Fibroblast of peridontal ligament (primary cell): Measurements from ENCODE around the gene CIROP.
"Not testable (repeated sequence)": the region's sequence is repeated elsewhere in the genome, so short reads cannot be mapped to it uniquely, and the experiment has no call there.

Experiments used
- DNase-seq: peaks from one replicate; pipeline ENCODE4 v3.0.0-alpha.2; 2010; ENCODE audit errors: extremely low read depth

Gene CIROP

DNA sequence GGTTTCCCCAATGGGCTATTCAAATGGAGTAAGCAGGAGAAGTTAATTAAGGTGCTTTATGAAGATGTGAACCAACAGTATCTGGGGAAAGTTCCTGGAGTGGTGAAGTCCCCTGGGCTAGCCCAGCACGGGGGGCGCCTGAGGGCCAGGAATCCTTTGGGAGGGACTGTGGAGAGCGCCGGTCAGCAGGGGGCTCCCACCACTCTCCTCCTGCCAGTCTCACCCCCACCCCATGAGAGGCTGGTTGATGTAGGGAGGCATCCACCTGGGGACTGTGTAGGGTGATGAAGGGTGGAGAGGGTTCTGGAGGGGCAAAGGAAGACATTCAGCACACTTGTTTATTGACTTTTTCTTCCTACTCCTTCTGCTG, 9.9 kb upstream of the CIROP start:
- no peak for DNase-seq

- DNase-seq: no peak
These were observed 9.3 kb upstream of the CIROP start for GRCh38 chr14:23114120-23114458.

DNA sequence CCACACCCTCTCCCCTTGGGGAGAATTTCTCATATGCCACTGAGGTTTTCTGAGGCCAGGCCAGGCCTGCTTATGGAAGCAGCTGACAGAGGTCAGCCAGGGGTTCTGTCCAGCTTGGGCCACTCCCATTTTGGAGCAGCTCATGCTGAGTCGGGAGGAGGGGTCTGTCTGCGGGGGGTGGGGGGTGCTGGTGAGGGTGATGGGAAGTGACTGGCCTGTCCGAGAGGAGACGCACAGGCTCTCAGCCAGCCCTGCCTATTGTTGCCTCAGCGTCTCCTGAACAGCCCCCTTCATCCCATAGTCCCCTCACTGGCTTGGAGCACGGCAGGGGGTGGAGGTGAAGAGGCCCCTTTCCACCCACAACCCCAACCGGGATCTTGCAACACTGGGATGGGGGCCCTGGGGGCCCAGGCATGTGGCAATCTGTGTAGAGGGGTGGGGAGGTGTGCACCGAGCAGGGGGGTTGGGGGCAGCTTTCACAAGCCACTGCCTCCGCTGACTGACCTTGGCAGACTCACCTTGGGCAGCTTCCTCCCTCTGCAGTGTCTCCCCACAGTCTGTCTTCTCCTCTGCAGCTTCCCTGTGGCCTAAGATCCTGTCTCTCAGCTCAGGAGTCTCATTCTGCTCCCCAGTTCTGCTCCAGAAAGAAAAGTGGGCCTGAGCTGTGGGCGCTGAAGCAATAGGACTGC, 8.8 kb upstream of the CIROP start:
- peak; percentile 63 for DNase-seq

GRCh38 chr14:23112359-23113178, 7.8 kb upstream of the CIROP start:
- no peak for DNase-seq

GRCh38 chr14:23110579-23111365, 6.0 kb upstream of the CIROP start:
- no peak for DNase-seq

DNA sequence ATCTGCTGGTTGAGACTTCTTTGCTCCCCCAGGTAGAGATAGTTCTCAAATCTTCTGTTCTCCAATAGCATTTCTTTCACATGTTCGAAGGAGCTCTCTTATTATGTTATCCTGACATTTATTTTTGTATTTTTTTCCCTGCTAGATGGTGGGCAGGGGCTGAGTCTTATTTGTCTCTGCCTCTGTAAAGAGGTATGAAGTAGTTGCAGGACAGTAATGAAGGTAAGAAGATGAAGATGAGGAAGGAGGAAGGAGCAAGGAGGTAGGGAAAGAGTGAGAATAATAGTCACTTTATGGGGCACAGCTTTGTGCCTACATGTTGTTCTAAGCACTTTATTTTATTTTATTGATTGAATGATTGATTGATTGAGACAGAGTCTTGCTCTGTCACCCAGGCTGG, 5.0 kb upstream of the CIROP start:
- DNase-seq: no peak

GRCh38 chr14:23108169-23108568, 3.4 kb upstream of the CIROP start:
- DNase-seq: not testable (repeated sequence)

GRCh38 chr14:23107620-23108019, 2.8 kb upstream of the CIROP start:
- not testable (repeated sequence) for DNase-seq

- no peak for DNase-seq
These were observed 1.9 kb upstream of the CIROP start for GRCh38 chr14:23106747-23107045.

- DNase-seq: no peak
These were observed 597 bp upstream of the CIROP start for GRCh38 chr14:23105348-23105824.

DNA sequence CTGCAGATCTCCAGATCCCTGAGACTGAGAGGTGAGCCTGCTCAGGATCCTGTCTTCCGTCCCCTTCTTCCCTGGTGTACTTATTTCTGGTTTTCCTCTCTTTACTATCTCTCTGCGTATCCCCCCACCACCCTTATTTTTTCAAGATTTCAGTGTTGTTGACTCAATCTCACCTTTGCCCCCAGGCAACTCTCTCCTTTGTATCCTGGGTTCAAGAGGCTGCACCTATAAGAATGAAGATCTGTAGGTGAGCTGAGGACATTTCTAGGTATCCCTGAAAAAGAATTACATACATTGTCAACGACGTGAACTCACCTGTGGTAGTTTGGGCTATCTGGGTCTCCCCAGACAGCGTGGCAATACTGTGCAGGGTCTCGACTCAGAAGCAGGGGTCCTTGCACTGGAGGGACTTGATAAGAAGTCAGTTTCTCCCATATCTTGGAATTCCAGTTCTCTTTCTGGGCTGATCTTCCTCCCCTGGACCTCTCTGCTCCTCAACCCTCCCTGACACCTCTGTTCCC, 659 bp downstream of the CIROP start:
- no peak for DNase-seq

- DNase-seq: no peak
These were observed 1.2 kb downstream of the CIROP start for GRCh38 chr14:23103581-23103980.

DNA sequence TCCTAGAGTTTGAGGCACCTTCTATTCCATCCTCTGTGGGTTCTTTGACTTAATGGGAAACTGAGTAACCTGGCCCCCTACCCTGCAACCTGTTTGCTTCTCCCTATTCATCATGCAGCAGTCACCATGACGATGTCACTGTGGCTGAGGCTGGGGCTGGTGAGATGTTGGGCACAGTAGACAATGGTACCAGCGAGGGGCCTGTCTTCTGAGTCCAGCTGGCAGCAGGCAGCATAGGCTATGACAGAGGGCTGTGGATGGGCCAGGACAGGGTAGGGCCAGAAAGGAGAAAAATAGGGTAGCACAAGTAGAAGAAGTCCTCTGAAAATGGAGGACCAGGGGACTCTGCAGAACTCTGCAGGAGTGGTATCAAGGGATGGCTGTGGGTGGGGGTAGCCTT, 2.0 kb downstream of the CIROP start:
- no peak for DNase-seq

DNA sequence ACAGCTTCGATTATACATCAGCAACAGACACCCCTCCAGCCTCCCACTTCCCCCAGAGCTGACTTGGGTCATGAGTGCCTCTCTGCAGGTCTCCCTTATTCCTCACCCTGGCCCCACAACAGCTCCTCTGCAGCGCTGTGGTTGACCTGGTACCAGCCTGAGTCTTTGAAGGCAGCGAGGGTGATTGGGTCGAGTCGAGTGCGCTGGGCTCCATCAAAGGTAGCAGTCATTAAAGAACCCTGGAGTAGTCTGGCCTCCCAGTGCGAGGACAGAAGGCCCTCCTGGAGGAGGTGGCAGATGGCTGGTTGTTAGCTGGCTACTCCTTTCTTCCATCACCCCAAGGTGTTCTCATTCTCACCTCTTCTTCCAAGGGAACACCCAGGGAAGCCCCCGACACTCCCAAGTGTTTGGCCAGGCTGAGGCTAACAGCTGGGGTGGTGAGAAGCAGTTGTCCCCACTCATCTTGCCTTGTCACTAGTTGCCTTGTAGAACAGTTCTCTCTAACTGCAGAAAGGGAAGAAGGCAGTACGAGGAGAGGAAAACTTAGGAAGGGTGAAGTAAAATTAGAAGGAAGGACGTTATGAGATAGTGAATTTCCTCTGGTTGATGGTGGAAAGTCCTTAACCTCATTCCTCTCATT, 2.7 kb downstream of the CIROP start:
- no peak for DNase-seq

DNA sequence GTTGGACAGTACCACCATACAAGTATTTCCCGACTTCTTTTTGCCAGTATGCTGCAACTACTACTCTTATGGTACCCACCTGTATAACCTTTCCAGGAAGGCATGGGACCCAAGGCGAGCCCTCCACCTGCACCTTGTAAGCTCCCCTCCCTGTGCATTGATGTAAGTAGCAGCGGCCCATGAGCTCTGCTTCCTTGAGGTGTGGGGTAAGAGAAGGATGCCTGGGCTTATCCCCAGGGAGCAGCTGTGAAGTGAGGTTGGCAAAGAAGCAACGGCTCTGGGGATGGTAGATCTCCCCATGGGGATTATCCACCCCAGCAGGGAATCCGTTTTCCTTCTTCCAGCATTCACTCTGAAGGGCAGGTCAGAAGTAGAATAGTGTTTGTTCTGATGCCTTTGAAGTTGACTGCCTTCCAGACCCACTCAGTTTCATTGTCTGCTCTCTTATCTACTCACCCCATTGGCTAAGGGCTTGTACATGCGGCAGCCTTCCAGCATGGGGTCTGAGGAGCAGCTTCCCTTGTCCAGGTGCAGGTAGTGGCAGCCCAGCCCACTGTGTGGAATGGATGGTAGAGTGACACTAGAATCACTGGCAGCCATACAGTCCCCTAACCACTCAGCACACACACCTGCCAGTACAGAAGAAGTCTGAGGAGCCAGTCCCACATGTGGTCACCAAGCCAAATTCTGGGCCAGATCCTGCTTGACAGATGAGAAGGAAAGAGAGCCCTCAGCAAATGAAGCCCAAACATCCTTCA, 3.4 kb downstream of the CIROP start:
- DNase-seq: no peak

DNA sequence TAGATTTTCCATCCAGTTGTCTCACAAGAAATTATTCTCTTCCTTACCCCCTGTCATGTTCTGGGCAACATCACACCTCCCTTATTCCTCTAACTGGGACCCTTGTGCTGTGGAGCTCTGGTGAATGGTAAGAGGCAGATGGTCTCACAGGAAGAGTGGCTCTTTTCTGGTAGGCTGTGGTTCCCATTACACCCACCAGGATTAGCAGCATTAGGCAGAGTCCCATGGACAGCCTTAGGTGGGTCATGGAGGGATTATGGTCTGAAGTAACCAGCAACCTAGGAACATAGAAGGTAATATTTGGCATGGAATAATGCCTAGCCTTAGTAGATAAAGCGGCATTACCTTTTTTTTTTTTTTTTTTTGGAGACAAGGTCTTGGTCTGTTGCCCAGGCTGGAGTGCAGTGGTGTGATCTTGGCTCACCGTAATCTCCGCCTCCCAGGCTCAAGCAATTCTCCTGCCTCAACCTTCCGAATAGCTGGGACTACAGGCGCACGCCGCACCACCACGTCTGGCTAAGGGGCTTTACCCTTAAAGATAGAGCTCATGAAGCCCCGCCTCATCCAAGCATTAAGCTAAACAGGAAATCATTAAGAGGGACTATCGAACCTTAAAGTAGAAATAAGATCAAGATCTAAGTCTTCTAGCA, 5.5 kb downstream of the CIROP start:
- DNase-seq: no peak

DNA sequence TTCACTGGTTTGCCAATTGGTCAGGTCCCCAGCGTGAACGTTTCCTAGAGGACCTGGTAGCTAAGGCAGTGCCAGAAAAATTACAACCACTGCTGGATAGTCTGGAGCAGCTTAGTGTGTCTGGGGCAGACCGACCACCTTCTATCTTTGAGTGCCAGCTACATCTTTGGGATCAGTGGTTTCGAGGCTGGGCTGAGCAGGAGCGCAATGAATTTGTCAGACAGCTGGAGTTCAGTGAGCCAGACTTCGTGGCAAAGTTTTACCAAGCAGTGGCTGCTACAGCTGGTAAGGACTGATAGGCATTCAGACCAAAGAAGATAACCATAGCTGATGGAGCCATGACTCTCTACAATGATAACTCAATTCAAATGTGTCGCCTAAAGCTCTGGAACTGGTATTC, 7.0 kb downstream of the CIROP start:
- DNase-seq: no peak

- DNase-seq: peak; percentile 100
These were observed 9.3 kb downstream of the CIROP start, which contains the start of gene C14orf119 for GRCh38 chr14:23095196-23096108. Gene C14orf119 (plus strand): TSS chr14:23095505. CDS start chr14:23097659, 2,154 bp downstream.

DNA sequence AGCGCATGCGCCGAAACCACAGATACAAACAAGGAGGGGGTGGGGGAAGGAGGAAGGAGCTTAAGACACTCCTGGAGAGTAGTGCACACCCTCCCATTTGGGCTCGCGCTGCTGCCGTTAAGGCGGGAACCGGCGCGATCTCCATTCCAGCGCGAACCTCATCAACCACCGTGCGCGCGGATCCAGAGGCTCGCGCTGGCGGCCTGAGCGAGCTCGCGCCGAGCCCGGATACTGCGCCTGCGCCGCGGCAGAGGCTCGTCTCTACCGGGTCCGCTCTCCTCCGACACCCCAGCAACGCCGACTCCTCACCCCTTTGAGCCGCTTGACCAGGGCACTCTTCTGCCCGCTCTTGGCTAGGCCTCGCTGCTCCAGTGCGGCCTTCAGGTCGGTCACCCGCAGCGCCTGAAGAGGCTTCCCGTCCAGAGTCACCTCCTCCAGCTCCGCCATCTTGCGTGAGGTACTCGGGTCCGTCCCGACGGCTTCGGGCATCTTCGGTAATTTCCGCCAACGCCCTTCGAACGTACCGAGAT, 10.1 kb downstream of the CIROP start, which contains the start of gene ACIN1:
Gene ACIN1 (minus strand): TSS at position 471 of the 530 bp plus-strand sequence. CDS start 24 bp downstream, at position 447.
- peak; percentile 86 for DNase-seq
